Activated B cell treated with CpG ODN at 0.5 μM for 24 hours (primary cell): ENCODE measurements around the gene NAAA. TPM values are rescaled to one million over a fixed set of nuclear protein-coding genes. Genes with fewer than 3 reads are reported as not detected.
A peak's percentile ranks its signal among the peaks of the same experiment; 100 is the strongest.

Source experiments
- ATAC-seq: fragments of 200-7000 bp; cut with Tn5 transposase; one replicate; pipeline ENCODE4 v1.10.0; 2021; ENCODE audit warnings: low read depth, mild to moderate bottlenecking, moderate library complexity
- CTCF ChIA-PET: fragments of 350-600 bp; sonication (Branson Sonifier 250); formaldehyde crosslinking; loops from one replicate; lab custom pipeline; 2021; ENCODE audit warnings: antibody characterized with exemption; lab: Charles Lee
- POLR2A ChIA-PET: fragments of 350-600 bp; sonication (Branson Sonifier 250); formaldehyde crosslinking; loops from one replicate; lab custom pipeline; 2021; ENCODE audit warnings: antibody characterized with exemption; lab: Charles Lee
- DNase-seq: peaks from one replicate; pipeline ENCODE4 v3.0.0; 2022
- H3K27ac Mint-ChIP-seq: one replicate; pipeline ENCODE4 v1.8.0; 2020; ENCODE audit warnings: mixed read lengths
- H3K27me3 Mint-ChIP-seq: one replicate; pipeline ENCODE4 v1.8.0; 2021; ENCODE audit warnings: mixed read lengths
- H3K36me3 Mint-ChIP-seq: one replicate; pipeline ENCODE4 v1.8.0; 2021; ENCODE audit warnings: low read depth, mixed read lengths
- H3K4me1 Mint-ChIP-seq: one replicate; pipeline ENCODE4 v1.8.0; 2021; ENCODE audit warnings: mixed read lengths
- H3K4me3 Mint-ChIP-seq: one replicate; pipeline ENCODE4 v1.8.0; 2020; ENCODE audit warnings: mild to moderate bottlenecking, mixed read lengths
- H3K9me3 Mint-ChIP-seq: one replicate; pipeline ENCODE4 v1.8.0; 2020; ENCODE audit warnings: mixed read lengths
- CTCF ChIP-seq: fragments of 200-600 bp; IDR thresholded peaks from one replicate; pipeline ENCODE4 v1.8.0; 2022; ENCODE audit warnings: antibody characterized with exemption, mild to moderate bottlenecking
- intact Hi-C: fragments of 100-400 bp; cut with micrococcal nuclease; formaldehyde crosslinking; loops from one replicate; pipeline ENCODE4 v1.15.1; 2024
- total RNA-seq: library from RNA; stranded (reverse); gene quantifications from 2 replicates; pipeline ENCODE4 v1.2.3, GENCODE V29; 2022

Gene NAAA
- total RNA-seq, 1 donor from 2014 or later = 31.1 TPM

GRCh38 chr4:75909405-75909804 lies 31.4 kb downstream of the NAAA start:
- no peak for ATAC-seq
- CTCF ChIA-PET = interaction anchor here (0.8 to 1.5 kb wide), 3 partner anchors 8 to 17 kb away, joined by 3 to 6 read pairs (median 3); no protein-coding TSS in a partner anchor
- H3K4me1 Mint-ChIP-seq = no peaks in the 10 kb centered on the region
- H3K27me3 Mint-ChIP-seq = no peaks in the 10 kb centered on the region
- no peak for DNase-seq
- no peak overlapping the region for H3K27ac Mint-ChIP-seq
- no peak for TF ChIP-seq CTCF
- intact Hi-C loops = no loop called here
- POLR2A ChIA-PET = interaction anchor here (0.7 kb wide), 1 partner anchor 181 kb away, joined by 5 read pairs; no protein-coding TSS in a partner anchor
- no peak overlapping the region for H3K4me3 Mint-ChIP-seq
- peaks cover 21% of the 10 kb centered on the region for H3K36me3 Mint-ChIP-seq
- no peaks in the 10 kb centered on the region for H3K9me3 Mint-ChIP-seq

- no peaks in the 10 kb centered on the region for H3K27me3 Mint-ChIP-seq
- no peak for TF ChIP-seq CTCF
- CTCF ChIA-PET = interaction anchor here (0.8 to 1.5 kb wide), 3 partner anchors 9 to 16 kb away, joined by 3 to 6 read pairs (median 3); no protein-coding TSS in a partner anchor
Observed at GRCh38 chr4:75908555-75908954, 32.3 kb downstream of the NAAA start.

GRCh38 chr4:75907966-75908365 lies 32.8 kb downstream of the NAAA start:
- no peak for ATAC-seq
- intact Hi-C loops = no loop called here
- peaks cover 9% of the 10 kb centered on the region for H3K36me3 Mint-ChIP-seq
- ChIA-PET POLR2A (no interaction called here), CTCF (interaction anchor here (1.5 kb wide), 1 partner anchor 12 kb away, joined by 6 read pairs; no protein-coding TSS in a partner anchor)
- no peaks in the 10 kb centered on the region for H3K4me1 Mint-ChIP-seq
- no peaks in the 10 kb centered on the region for H3K27me3 Mint-ChIP-seq
- H3K4me3 Mint-ChIP-seq = no peak overlapping the region
- no peak for TF ChIP-seq CTCF
- H3K9me3 Mint-ChIP-seq = no peaks in the 10 kb centered on the region
- no peak overlapping the region for H3K27ac Mint-ChIP-seq
- DNase-seq = no peak

More at GRCh38 chr4:75908555-75908954, 32.3 kb downstream of the NAAA start:
- no peak overlapping the region for H3K4me3 Mint-ChIP-seq
- ATAC-seq (no peak), DNase-seq (no peak)
- H3K9me3 Mint-ChIP-seq = no peaks in the 10 kb centered on the region
- H3K27ac Mint-ChIP-seq = no peak overlapping the region
- peaks cover 14% of the 10 kb centered on the region for H3K36me3 Mint-ChIP-seq
- no peaks in the 10 kb centered on the region for H3K4me1 Mint-ChIP-seq
- intact Hi-C loops = no loop called here
- POLR2A ChIA-PET = no interaction called here

- DNase-seq = no peak
- intact Hi-C loops = no loop called here
- peaks cover 14% of the 10 kb centered on the region for H3K4me1 Mint-ChIP-seq
- no peak for TF ChIP-seq CTCF
- H3K27me3 Mint-ChIP-seq = no peaks in the 10 kb centered on the region
- H3K9me3 Mint-ChIP-seq = no peaks in the 10 kb centered on the region
- H3K27ac Mint-ChIP-seq = no peak overlapping the region
- ATAC-seq = no peak
- H3K4me3 Mint-ChIP-seq = no peak overlapping the region
- ChIA-PET CTCF (no interaction called here), POLR2A (interaction anchor here (1.2 kb wide), 1 partner anchor 36 kb away, joined by 3 read pairs; no protein-coding TSS in a partner anchor)
- H3K36me3 Mint-ChIP-seq = no peaks in the 10 kb centered on the region
Observed at GRCh38 chr4:75904076-75904475, 36.7 kb downstream of the NAAA start.

GRCh38 chr4:75902352-75902751 lies 38.5 kb downstream of the NAAA start, which contains the start of gene PPEF2:
Gene PPEF2 (minus strand): TSS chr4:75902452. CDS start chr4:75896325, 6,127 bp downstream.
- intact Hi-C loops = no loop called here
- Mint-ChIP-seq H3K9me3 (peaks cover 2% of the 10 kb centered on the region), H3K4me3 (peak within 1 kb of the TSS; percentile 55), H3K27ac (peak within 1 kb of the TSS; percentile 65), H3K36me3 (no peaks in the 10 kb centered on the region), H3K27me3 (no peaks in the 10 kb centered on the region), H3K4me1 (peaks cover 14% of the 10 kb centered on the region)
- ATAC-seq (no peak), DNase-seq (no peak)
- ChIA-PET CTCF (no interaction called here), POLR2A (interaction anchor here (1.5 kb wide), 1 partner anchor 37 kb away, joined by 14 read pairs; no protein-coding TSS in a partner anchor)
- TF ChIP-seq CTCF = no peak
